SK-N-SH (cell line): Measurements from ENCODE around the gene GSE1. TPM values are rescaled to one million over a fixed set of nuclear protein-coding genes. Genes with fewer than 3 reads are reported as not detected.
A peak's percentile ranks its signal among the peaks of the same experiment; 100 is the strongest.

Experiments used
- CTCF ChIA-PET: fragments of 300-600, 350-600 bp; formaldehyde crosslinking; extraction: SDS; loops from one replicate; lab custom pipeline; 2021; lab: Yijun Ruan, JAX
- POLR2A ChIA-PET: fragments of 350-600 bp; sonication (Branson Sonifier 250); formaldehyde crosslinking; extraction: SDS; loops from one replicate; lab custom pipeline; 2020; ENCODE audit warnings: antibody characterized with exemption, inconsistent platforms; lab: Yijun Ruan, JAX
- DNase-seq: peaks from one replicate; pipeline ENCODE4 v3.0.0; 2012
- H2AFZ ChIP-seq: fragments of 200-600 bp; sonication (generic); 2 replicates; pipeline ENCODE4 v1.8.1; 2016; ENCODE audit warnings: antibody characterized with exemption, mild to moderate bottlenecking, low read depth
- H3F3A ChIP-seq: fragments of 200-600 bp; sonication (generic); replicated peaks from 2 replicates; pipeline ENCODE3; 2016; ENCODE audit warnings: antibody characterized with exemption, mild to moderate bottlenecking; ENCODE audit not compliant: insufficient read depth
- H3K27ac ChIP-seq, 2 experiments: fragments of 200-500 bp in 1 of 2; fragments of 200-600 bp in 1 of 2; sonication (Bioruptor generic) in 1 of 2; sonication (generic), shearing (Covaris generic) in 1 of 2; 2 replicates each; pipeline versions ENCODE4 v1.5.1 to v1.6.1; 2014 to 2016; ENCODE audit warnings: low read depth in 2 of 2, inconsistent platforms in 1 of 2, low read length in 1 of 2, mild to moderate bottlenecking in 1 of 2, mixed read lengths in 1 of 2
- H3K27me3 ChIP-seq: fragments of 200-600 bp; sonication (generic), shearing (Covaris generic); 2 replicates; pipeline ENCODE4 v1.6.1; 2016; ENCODE audit warnings: mixed run types; ENCODE audit not compliant: insufficient read depth
- H3K36me3 ChIP-seq, 2 experiments: fragments of 200-500 bp in 1 of 2; fragments of 200-600 bp in 1 of 2; sonication (Bioruptor generic) in 1 of 2; sonication (generic) in 1 of 2; replicated peaks in 1 of 2; 2 replicates each; pipeline versions ENCODE3 to v1.5.1; 2014 to 2016; ENCODE audit warnings: low read length in 1 of 2, mild to moderate bottlenecking in 1 of 2; ENCODE audit not compliant: insufficient read depth in 2 of 2, control insufficient read depth in 1 of 2
- H3K4me1 ChIP-seq, 2 experiments: fragments of 200-500 bp in 1 of 2; fragments of 200-600 bp in 1 of 2; sonication (Bioruptor generic) in 1 of 2; sonication (generic), shearing (Covaris generic) in 1 of 2; 2 replicates each; pipeline versions ENCODE4 v1.5.1 to v1.6.1; 2014 to 2016; ENCODE audit warnings: low read depth in 1 of 2, low read length in 1 of 2, mixed run types in 1 of 2; ENCODE audit not compliant: insufficient read depth in 2 of 2, control insufficient read depth in 1 of 2
- H3K4me2 ChIP-seq: fragments of 200-600 bp; sonication (generic), shearing (Covaris generic); 2 replicates; pipeline ENCODE4 v1.6.1; 2017; ENCODE audit warnings: mixed run types
- H3K4me3 ChIP-seq, 2 experiments: fragments of 200-500 bp in 1 of 2; fragments of 200-600 bp in 1 of 2; sonication (Bioruptor generic) in 1 of 2; sonication (generic), shearing (Covaris generic) in 1 of 2; 2 replicates each; pipeline versions ENCODE4 v1.5.1 to v1.8.1; 2014 to 2016; ENCODE audit warnings: low read depth in 2 of 2, inconsistent platforms in 1 of 2, low read length in 1 of 2, mild to moderate bottlenecking in 1 of 2, mixed read lengths in 1 of 2, moderate library complexity in 1 of 2
- H3K79me2 ChIP-seq: fragments of 200-600 bp; sonication (generic); 2 replicates; pipeline ENCODE4 v1.8.1; 2017; ENCODE audit warnings: mild to moderate bottlenecking; ENCODE audit not compliant: insufficient read depth
- H3K9ac ChIP-seq: fragments of 200-600 bp; sonication (generic); 2 replicates; pipeline ENCODE4 v1.6.1; 2017; ENCODE audit warnings: mixed run types
- H3K9me2 ChIP-seq: fragments of 200-600 bp; sonication (generic); 2 replicates; pipeline ENCODE4 v1.6.1; 2017; ENCODE audit warnings: mixed run types
- H3K9me3 ChIP-seq: fragments of 200-600 bp; sonication (generic); 2 replicates; pipeline ENCODE4 v1.6.1; 2017; ENCODE audit warnings: mixed run types, mild to moderate bottlenecking, moderate library complexity
- H4K20me1 ChIP-seq: fragments of 200-600 bp; sonication (generic); 2 replicates; pipeline ENCODE4 v1.6.1; 2017; ENCODE audit warnings: mild to moderate bottlenecking, mixed run types; ENCODE audit not compliant: insufficient read depth
- CHD2 ChIP-seq: fragments of 150-350 bp; IDR thresholded peaks from 2 replicates; pipeline ENCODE4 v1.6.1; 2018; ENCODE audit warnings: low read length; ENCODE audit not compliant: partially characterized antibody
- ELF1 ChIP-seq: IDR thresholded peaks from 2 replicates; pipeline ENCODE4 v1.4.0; 2012
- EP300 ChIP-seq, 2 experiments: IDR thresholded peaks; 2 replicates each; pipeline versions ENCODE4 v1.4.0 to v1.6.1; 2012; ENCODE audit warnings: borderline replicate concordance in 1 of 2, low read depth in 1 of 2, low read length in 1 of 2
- FOXJ3 ChIP-seq: sonication (generic); formaldehyde crosslinking; IDR thresholded peaks from 2 replicates; pipeline ENCODE4 v1.5.1; 2020; ENCODE audit warnings: mild to moderate bottlenecking, missing genetic modification reagents
- GATA2 ChIP-seq: sonication (generic); formaldehyde crosslinking; IDR thresholded peaks from 2 replicates; pipeline ENCODE4 v1.5.0; 2020; ENCODE audit warnings: mild to moderate bottlenecking, missing genetic modification reagents
- JUND ChIP-seq: IDR thresholded peaks from 2 replicates; pipeline ENCODE4 v1.4.0; 2012
- RAD21 ChIP-seq: IDR thresholded peaks from 2 replicates; pipeline ENCODE4 v1.6.1; 2012; ENCODE audit warnings: mild to moderate bottlenecking, low read length
- RFX5 ChIP-seq: IDR thresholded peaks from 2 replicates; pipeline ENCODE4 v1.6.1; 2012; ENCODE audit warnings: mild to moderate bottlenecking, improper control_type of control experiment, low read length
- RXRA ChIP-seq: IDR thresholded peaks from 2 replicates; pipeline ENCODE4 v1.4.0; 2012; ENCODE audit warnings: low read depth, mild to moderate bottlenecking, borderline replicate concordance
- SMC3 ChIP-seq: IDR thresholded peaks from 2 replicates; pipeline ENCODE4 v1.6.1; 2012; ENCODE audit warnings: low read depth, low read length, improper control_type of control experiment
- TAF1 ChIP-seq: IDR thresholded peaks from 2 replicates; pipeline ENCODE4 v1.6.1; 2012; ENCODE audit warnings: low read depth, mild to moderate bottlenecking, low read length, moderate library complexity, borderline replicate concordance
- WGBS: methylation state at CpG from one replicate; pipeline ENCODE4 v1.1.6; 2017; ENCODE audit warnings: low lambda C conversion rate; 5-methylcytosine and 5-hydroxymethylcytosine counted together
- polyA plus RNA-seq, 3 experiments: library from polyadenylated mRNA; depleted of rRNA; stranded (reverse); fragments of >200 nt; gene quantifications; 2 replicates each; pipeline ENCODE4 v1.2.3, GENCODE V29; 2012
- TF ChIP-seq, protein P1 (sequence below): IDR thresholded peaks from 2 replicates; pipeline ENCODE4; 2012
- TF ChIP-seq, protein P2 (sequence below): IDR thresholded peaks from 2 replicates; pipeline ENCODE4 v1.4.0; 2012; ENCODE audit warnings: low read depth, borderline replicate concordance
- TF ChIP-seq, protein P3 (sequence below): fragments of 200-600 bp; sonication (generic); IDR thresholded peaks from 2 replicates; pipeline ENCODE4 v1.6.1; 2017; ENCODE audit warnings: antibody characterized with exemption, mild to moderate bottlenecking, moderate library complexity

GSE1 gene
- polyA plus RNA-seq, 1 of the 3 experiments (the other 2 are of a cell fraction), result 26.5 TPM

DNA sequence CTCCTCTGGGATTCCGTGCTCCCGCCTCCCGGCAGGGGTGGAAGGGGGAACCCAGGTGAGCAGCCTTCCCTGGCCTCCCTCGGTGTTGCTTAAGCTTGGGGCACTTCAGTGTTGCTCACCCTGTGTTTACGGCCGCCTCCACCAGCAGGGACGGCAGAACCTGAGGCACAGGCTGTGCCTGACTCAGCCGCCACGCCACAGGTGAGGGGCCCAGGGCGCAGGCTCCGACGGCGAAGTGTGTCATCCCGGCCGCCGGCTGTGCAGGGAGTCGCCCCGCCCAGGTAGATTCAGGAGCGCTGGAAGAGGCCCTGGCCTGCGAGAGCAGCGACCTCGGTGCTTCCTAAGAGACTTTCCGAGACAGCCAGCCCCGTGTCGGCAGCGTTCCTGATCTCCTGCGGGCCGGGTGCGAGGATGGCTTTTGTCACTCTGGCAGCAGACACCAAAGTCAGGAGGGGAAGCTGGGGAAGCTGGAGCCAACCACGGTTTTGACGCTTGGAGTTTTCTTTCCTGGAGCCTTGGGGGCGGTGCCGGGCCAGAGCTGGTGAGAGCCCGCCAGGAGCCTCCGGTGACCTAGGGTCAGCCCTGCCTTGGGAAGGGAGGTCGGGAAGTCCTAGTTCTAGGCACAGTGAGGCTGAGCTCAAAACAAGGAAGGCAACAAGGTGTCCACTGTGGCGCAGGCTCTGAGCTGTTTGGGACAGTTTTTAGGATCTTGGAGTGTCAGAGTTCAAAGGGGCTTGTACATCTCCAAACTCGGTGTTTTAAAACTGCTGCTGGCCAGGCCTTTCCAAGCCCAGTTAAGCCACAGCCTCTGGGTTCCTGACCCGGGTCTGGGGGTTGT lies 2.1 kb downstream of the GSE1 start:
- peaks cover 0 to 14% of the 10 kb centered on the region in 2 experiments for H3K36me3 ChIP-seq
- CTCF ChIA-PET, result interaction anchor here (0.7 to 5.8 kb wide), 55 partner anchors 8 to 500 kb away, joined by 3 to 106 read pairs (median 6); no protein-coding TSS in a partner anchor
- H3K4me2 ChIP-seq, result peak overlapping the region; percentile 98; the same call in 1 of the 2 replicates
- H3K9me3 ChIP-seq, result no peaks in the 10 kb centered on the region
- H3K79me2 ChIP-seq, result peaks cover 55% of the 10 kb centered on the region; the same call in 1 of the 2 replicates
- DNase-seq, result no peak
- peak overlapping the region in 1 of 2 experiments; percentile 86; a peak in 3 of 4 replicates for H3K4me3 ChIP-seq
- WGBS, result 54% methylated on average over 10 of the region's 39 CpGs
- H4K20me1 ChIP-seq, result peaks cover 65% of the 10 kb centered on the region
- no peaks in the 10 kb centered on the region for H3K9me2 ChIP-seq
- peaks cover 13 to 64% of the 10 kb centered on the region in 2 experiments for H3K4me1 ChIP-seq
- no peak overlapping the region for H2AFZ ChIP-seq
- H3K27me3 ChIP-seq, result no peaks in the 10 kb centered on the region
- POLR2A ChIA-PET, result interaction anchor here (1.0 to 2.1 kb wide), 4 partner anchors 11 to 268 kb away, joined by 4 to 9 read pairs (median 4); no protein-coding TSS in a partner anchor
- no peak overlapping the region for H3K9ac ChIP-seq
- H3K27ac ChIP-seq, result peak overlapping the region in 1 of 2 experiments; percentile 97; a peak in 2 of 4 replicates
- TF ChIP-seq, protein P1, sequence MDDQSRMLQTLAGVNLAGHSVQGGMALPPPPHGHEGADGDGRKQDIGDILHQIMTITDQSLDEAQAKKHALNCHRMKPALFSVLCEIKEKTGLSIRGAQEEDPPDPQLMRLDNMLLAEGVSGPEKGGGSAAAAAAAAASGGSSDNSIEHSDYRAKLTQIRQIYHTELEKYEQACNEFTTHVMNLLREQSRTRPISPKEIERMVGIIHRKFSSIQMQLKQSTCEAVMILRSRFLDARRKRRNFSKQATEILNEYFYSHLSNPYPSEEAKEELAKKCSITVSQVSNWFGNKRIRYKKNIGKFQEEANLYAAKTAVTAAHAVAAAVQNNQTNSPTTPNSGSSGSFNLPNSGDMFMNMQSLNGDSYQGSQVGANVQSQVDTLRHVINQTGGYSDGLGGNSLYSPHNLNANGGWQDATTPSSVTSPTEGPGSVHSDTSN, result no peak
- TF ChIP-seq JUND, result no peak
- no peak for TF ChIP-seq TAF1
- TF ChIP-seq EP300 (IDR thresholded peaks at IDR 0.05; ENCODE audit: borderline replicate concordance in 1 of 2, low read depth in 1 of 2, low read length in 1 of 2), result no peak
- no peak for TF ChIP-seq FOXJ3 (CRISPR knock-in tag)
- no peak for TF ChIP-seq RAD21
- no peak for TF ChIP-seq RXRA
- TF ChIP-seq, protein P2, sequence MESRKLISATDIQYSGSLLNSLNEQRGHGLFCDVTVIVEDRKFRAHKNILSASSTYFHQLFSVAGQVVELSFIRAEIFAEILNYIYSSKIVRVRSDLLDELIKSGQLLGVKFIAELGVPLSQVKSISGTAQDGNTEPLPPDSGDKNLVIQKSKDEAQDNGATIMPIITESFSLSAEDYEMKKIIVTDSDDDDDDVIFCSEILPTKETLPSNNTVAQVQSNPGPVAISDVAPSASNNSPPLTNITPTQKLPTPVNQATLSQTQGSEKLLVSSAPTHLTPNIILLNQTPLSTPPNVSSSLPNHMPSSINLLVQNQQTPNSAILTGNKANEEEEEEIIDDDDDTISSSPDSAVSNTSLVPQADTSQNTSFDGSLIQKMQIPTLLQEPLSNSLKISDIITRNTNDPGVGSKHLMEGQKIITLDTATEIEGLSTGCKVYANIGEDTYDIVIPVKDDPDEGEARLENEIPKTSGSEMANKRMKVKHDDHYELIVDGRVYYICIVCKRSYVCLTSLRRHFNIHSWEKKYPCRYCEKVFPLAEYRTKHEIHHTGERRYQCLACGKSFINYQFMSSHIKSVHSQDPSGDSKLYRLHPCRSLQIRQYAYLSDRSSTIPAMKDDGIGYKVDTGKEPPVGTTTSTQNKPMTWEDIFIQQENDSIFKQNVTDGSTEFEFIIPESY, result no peak
- TF ChIP-seq CHD2, result no peak
- TF ChIP-seq, protein P3, sequence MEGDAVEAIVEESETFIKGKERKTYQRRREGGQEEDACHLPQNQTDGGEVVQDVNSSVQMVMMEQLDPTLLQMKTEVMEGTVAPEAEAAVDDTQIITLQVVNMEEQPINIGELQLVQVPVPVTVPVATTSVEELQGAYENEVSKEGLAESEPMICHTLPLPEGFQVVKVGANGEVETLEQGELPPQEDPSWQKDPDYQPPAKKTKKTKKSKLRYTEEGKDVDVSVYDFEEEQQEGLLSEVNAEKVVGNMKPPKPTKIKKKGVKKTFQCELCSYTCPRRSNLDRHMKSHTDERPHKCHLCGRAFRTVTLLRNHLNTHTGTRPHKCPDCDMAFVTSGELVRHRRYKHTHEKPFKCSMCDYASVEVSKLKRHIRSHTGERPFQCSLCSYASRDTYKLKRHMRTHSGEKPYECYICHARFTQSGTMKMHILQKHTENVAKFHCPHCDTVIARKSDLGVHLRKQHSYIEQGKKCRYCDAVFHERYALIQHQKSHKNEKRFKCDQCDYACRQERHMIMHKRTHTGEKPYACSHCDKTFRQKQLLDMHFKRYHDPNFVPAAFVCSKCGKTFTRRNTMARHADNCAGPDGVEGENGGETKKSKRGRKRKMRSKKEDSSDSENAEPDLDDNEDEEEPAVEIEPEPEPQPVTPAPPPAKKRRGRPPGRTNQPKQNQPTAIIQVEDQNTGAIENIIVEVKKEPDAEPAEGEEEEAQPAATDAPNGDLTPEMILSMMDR, result no peak
- no peak for TF ChIP-seq ELF1
- TF ChIP-seq SMC3, result no peak
- TF ChIP-seq RFX5, result no peak
- TF ChIP-seq GATA2 (CRISPR knock-in tag), result no peak
- H3F3A ChIP-seq, result peaks cover 19% of the 10 kb centered on the region
